GM12878 (cell line): ENCODE measurements around the gene TRPV3. TPM values are rescaled to one million over a fixed set of nuclear protein-coding genes. Genes with fewer than 3 reads are reported as not detected.

Experiments
- BACH1 ChIP-seq: fragments of 450-650 bp; IDR thresholded peaks from 2 replicates; pipeline ENCODE4 v1.6.1; 2017; ENCODE audit warnings: mild to moderate bottlenecking, borderline replicate concordance
- CEBPB ChIP-seq, 2 experiments: fragments of 150-350 bp in 1 of 2; IDR thresholded peaks; 2 replicates each; pipeline ENCODE4 v1.6.1; 2012 to 2014; ENCODE audit warnings: low read depth in 2 of 2, low read length in 2 of 2, borderline replicate concordance in 1 of 2, inconsistent platforms in 1 of 2
- CREB1 ChIP-seq: IDR thresholded peaks from 2 replicates; pipeline ENCODE4 v1.6.1; 2012; ENCODE audit warnings: low read depth, mild to moderate bottlenecking, inconsistent platforms
- FOXK2 ChIP-seq: fragments of 450-650 bp; IDR thresholded peaks from 2 replicates; pipeline ENCODE4 v1.6.1; 2017; ENCODE audit warnings: mild to moderate bottlenecking, moderate library complexity
- HDAC2 ChIP-seq: fragments of 200-600 bp; sonication (generic); IDR thresholded peaks from 2 replicates; pipeline ENCODE4 v1.6.1; 2017
- HDGF ChIP-seq: fragments of 450-650 bp; IDR thresholded peaks from 2 replicates; pipeline ENCODE4 v1.6.1; 2016; ENCODE audit warnings: antibody characterized with exemption
- MYC ChIP-seq: IDR thresholded peaks from 2 replicates; pipeline ENCODE4 v1.6.1; 2011; ENCODE audit warnings: mild to moderate bottlenecking, low read length, moderate library complexity, inconsistent platforms; ENCODE audit not compliant: insufficient read depth, insufficient replicate concordance, insufficient read length, severe bottlenecking
- NFIC ChIP-seq: IDR thresholded peaks from 2 replicates; pipeline ENCODE4 v1.6.1; 2012; ENCODE audit warnings: low read depth, mild to moderate bottlenecking, inconsistent platforms, low read length, moderate library complexity
- NFYA ChIP-seq: IDR thresholded peaks from 2 replicates; pipeline ENCODE4 v1.6.1; 2011; ENCODE audit warnings: low read depth, mild to moderate bottlenecking, low read length, improper control_type of control experiment, borderline replicate concordance
- NR2F1 ChIP-seq: fragments of 450-650 bp; conservative IDR thresholded peaks from 2 replicates; pipeline ENCODE4 v1.6.1; 2017; ENCODE audit warnings: mild to moderate bottlenecking
- POLR2AphosphoS2 ChIP-seq: IDR thresholded peaks from 2 replicates; pipeline ENCODE4 v1.6.1; 2011; ENCODE audit warnings: low read depth, mild to moderate bottlenecking, low read length, improper control_type of control experiment, moderate library complexity
- RAD51 ChIP-seq: fragments of 450-650 bp; IDR thresholded peaks from 2 replicates; pipeline ENCODE4 v1.6.1; 2016; ENCODE audit warnings: moderate library complexity, mild to moderate bottlenecking, inconsistent platforms
- SIN3A ChIP-seq: IDR thresholded peaks from 2 replicates; pipeline ENCODE4 v1.6.1; 2012; ENCODE audit warnings: low read depth, low read length, improper control_type of control experiment
- SMAD5 ChIP-seq: IDR thresholded peaks from 2 replicates; pipeline ENCODE4 v1.6.1; 2016; ENCODE audit warnings: antibody characterized with exemption, low read depth
- SMARCA5 ChIP-seq: fragments of 450-650 bp; IDR thresholded peaks from 2 replicates; pipeline ENCODE4 v1.6.1; 2017; ENCODE audit warnings: mild to moderate bottlenecking
- SMC3 ChIP-seq: IDR thresholded peaks from 2 replicates; pipeline ENCODE4 v1.6.1; 2011; ENCODE audit warnings: low read length, improper control_type of control experiment, borderline replicate concordance
- SREBF2 ChIP-seq: IDR thresholded peaks from 2 replicates; pipeline ENCODE4 v1.6.1; 2012; ENCODE audit warnings: mild to moderate bottlenecking, low read length
- STAT1 ChIP-seq: fragments of 450-650 bp; conservative IDR thresholded peaks from 2 replicates; pipeline ENCODE4 v1.6.1; 2014; ENCODE audit warnings: antibody characterized with exemption, mild to moderate bottlenecking
- TBL1XR1 ChIP-seq: IDR thresholded peaks from 2 replicates; pipeline ENCODE4 v1.6.1; 2012; ENCODE audit warnings: low read depth, low read length, improper control_type of control experiment
- TCF3 ChIP-seq: IDR thresholded peaks from 2 replicates; pipeline ENCODE4 v1.6.1; 2012; ENCODE audit warnings: low read depth, mild to moderate bottlenecking, low read length, borderline replicate concordance; ENCODE audit not compliant: insufficient read depth
- WRNIP1 ChIP-seq: IDR thresholded peaks from 2 replicates; pipeline ENCODE4 v1.6.1; 2011; ENCODE audit warnings: low read depth, low read length, improper control_type of control experiment, borderline replicate concordance
- ZNF622 ChIP-seq: fragments of 450-650 bp; IDR thresholded peaks from 2 replicates; pipeline ENCODE4 v1.6.1; 2017; ENCODE audit warnings: mild to moderate bottlenecking, inconsistent platforms
- polyA plus RNA-seq, 11 experiments: library from polyadenylated mRNA; depleted of rRNA in 4 of 11; unstranded in 6 of 11; stranded (reverse) in 5 of 11; fragments of >200 nt; fragmentation: Nextera tagmentation in 4 of 11; fragmentation: Illumina TruSeq in 1 of 11; extraction: Ambion mirVana in 4 of 11; extraction: Trizol in 1 of 11; gene quantifications; 1 replicate in 1 of 11; 2 replicates in 10 of 11; pipeline versions ENCODE4 v1.2.1 to v1.2.3, GENCODE V29; 2011 to 2016; ENCODE audit warnings: inconsistent platforms in 2 of 11, missing spikeins in 2 of 11, low read depth in 1 of 11
- total RNA-seq, 4 experiments: library from RNA; depleted of rRNA in 3 of 4; stranded (reverse); fragments of >200 nt in 3 of 4; fragmentation: Illumina TruSeq in 1 of 4; extraction: Trizol in 1 of 4; gene quantifications; 2 replicates each; pipeline versions ENCODE4 v1.2.1 to v1.2.3, GENCODE V29; 2013 to 2021
- TF ChIP-seq, protein P1 (sequence below): IDR thresholded peaks from 2 replicates; pipeline ENCODE4 v1.6.1; 2012; ENCODE audit warnings: low read length, inconsistent platforms
- TF ChIP-seq, protein P2 (sequence below): fragments of 450-650 bp; IDR thresholded peaks from 2 replicates; pipeline ENCODE4 v1.6.1; 2016; ENCODE audit warnings: mild to moderate bottlenecking
- TF ChIP-seq, protein P3 (sequence below): IDR thresholded peaks from 2 replicates; pipeline ENCODE4 v1.6.1; 2011; ENCODE audit warnings: borderline replicate concordance, low read depth, mild to moderate bottlenecking, moderate library complexity, mixed read lengths, low read length; ENCODE audit not compliant: insufficient read depth; ENCODE audit errors: extremely low read length
- TF ChIP-seq, protein P4 (sequence below): fragments of 450-650 bp; IDR thresholded peaks from 2 replicates; pipeline ENCODE4 v1.6.1; 2017; ENCODE audit warnings: antibody characterized with exemption, mild to moderate bottlenecking, moderate library complexity

TRPV3 gene
- total and polyA plus RNA-seq, 10 of the 15 experiments (the other 5 are each of a cell fraction or from before 2014, with no cell fraction given) = 0.52 to 12.0 (median 2.7) TPM

DNA sequence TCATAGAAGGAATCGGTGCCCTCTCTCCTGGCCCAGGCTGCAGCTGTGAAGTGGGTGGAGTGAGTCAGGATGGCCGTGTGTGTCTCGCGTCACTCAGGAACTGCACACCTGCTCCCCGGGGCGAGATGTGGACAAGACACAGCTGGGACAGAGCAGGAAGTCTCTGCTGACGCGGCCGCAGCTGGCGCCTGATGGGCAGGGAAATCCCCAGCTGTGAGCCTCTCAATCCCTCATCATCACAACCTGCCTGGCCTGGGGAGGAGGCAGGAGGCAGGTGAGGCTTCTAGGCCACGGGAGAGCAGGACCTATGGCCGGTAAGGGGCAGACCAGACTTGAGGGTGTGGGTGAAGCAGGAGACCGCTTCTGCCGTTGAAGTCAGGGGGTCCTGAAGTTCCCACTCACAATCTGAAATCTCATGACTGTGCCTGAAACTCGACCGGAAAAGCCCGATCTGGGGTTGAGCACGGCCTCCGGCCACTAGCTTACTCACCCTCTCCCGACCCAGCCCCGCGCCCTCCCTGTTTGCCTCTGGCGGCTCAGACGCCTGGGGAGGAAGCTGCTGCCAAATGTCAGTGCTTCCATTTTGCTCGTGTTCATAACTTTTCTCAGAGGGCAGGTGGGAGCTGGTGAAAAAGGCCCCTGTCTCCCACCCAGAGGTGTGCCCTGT is 1.1 kb upstream of the TRPV3 start (continued):
- peak; percentile 80 for TF ChIP-seq BACH1
- TF ChIP-seq, protein P1, sequence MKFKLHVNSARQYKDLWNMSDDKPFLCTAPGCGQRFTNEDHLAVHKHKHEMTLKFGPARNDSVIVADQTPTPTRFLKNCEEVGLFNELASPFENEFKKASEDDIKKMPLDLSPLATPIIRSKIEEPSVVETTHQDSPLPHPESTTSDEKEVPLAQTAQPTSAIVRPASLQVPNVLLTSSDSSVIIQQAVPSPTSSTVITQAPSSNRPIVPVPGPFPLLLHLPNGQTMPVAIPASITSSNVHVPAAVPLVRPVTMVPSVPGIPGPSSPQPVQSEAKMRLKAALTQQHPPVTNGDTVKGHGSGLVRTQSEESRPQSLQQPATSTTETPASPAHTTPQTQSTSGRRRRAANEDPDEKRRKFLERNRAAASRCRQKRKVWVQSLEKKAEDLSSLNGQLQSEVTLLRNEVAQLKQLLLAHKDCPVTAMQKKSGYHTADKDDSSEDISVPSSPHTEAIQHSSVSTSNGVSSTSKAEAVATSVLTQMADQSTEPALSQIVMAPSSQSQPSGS = peak; percentile 72
- TF ChIP-seq NFYA = no peak
- TF ChIP-seq TBL1XR1 = peak; percentile 77
- peak; percentile 82 for TF ChIP-seq SIN3A
- TF ChIP-seq SMAD5 = 0 out of 2 replicates have a peak, but pooled peaks have one; percentile 32
- peak; percentile 100 for TF ChIP-seq TCF3
- no peak for TF ChIP-seq SREBF2
- no peak for TF ChIP-seq FOXK2
- no peak for TF ChIP-seq RAD51
- TF ChIP-seq, protein P2, sequence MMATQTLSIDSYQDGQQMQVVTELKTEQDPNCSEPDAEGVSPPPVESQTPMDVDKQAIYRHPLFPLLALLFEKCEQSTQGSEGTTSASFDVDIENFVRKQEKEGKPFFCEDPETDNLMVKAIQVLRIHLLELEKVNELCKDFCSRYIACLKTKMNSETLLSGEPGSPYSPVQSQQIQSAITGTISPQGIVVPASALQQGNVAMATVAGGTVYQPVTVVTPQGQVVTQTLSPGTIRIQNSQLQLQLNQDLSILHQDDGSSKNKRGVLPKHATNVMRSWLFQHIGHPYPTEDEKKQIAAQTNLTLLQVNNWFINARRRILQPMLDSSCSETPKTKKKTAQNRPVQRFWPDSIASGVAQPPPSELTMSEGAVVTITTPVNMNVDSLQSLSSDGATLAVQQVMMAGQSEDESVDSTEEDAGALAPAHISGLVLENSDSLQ = peak; percentile 94
- TF ChIP-seq, protein P3, sequence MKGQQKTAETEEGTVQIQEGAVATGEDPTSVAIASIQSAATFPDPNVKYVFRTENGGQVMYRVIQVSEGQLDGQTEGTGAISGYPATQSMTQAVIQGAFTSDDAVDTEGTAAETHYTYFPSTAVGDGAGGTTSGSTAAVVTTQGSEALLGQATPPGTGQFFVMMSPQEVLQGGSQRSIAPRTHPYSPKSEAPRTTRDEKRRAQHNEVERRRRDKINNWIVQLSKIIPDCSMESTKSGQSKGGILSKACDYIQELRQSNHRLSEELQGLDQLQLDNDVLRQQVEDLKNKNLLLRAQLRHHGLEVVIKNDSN = no peak
- TF ChIP-seq SMARCA5 = no peak
- no peak; the same call in none of the 2 replicates for TF ChIP-seq NR2F1
- TF ChIP-seq STAT1 = no peak
- no peak for TF ChIP-seq HDAC2
- TF ChIP-seq HDGF = no peak
- peak; percentile 91 for TF ChIP-seq POLR2AphosphoS2
- no peak for TF ChIP-seq CEBPB (IDR thresholded peaks at IDR 0.05; ENCODE audit: borderline replicate concordance in 1 of 2, low read depth in 2 of 2, low read length in 2 of 2)
- no peak for TF ChIP-seq ZNF622
- TF ChIP-seq NFIC = peak; percentile 58; the same call in 1 of the 2 replicates
- no peak for TF ChIP-seq MYC
- TF ChIP-seq SMC3 = no peak
- TF ChIP-seq CREB1 = peak; percentile 86
- TF ChIP-seq WRNIP1 = no peak
- TF ChIP-seq, protein P4, sequence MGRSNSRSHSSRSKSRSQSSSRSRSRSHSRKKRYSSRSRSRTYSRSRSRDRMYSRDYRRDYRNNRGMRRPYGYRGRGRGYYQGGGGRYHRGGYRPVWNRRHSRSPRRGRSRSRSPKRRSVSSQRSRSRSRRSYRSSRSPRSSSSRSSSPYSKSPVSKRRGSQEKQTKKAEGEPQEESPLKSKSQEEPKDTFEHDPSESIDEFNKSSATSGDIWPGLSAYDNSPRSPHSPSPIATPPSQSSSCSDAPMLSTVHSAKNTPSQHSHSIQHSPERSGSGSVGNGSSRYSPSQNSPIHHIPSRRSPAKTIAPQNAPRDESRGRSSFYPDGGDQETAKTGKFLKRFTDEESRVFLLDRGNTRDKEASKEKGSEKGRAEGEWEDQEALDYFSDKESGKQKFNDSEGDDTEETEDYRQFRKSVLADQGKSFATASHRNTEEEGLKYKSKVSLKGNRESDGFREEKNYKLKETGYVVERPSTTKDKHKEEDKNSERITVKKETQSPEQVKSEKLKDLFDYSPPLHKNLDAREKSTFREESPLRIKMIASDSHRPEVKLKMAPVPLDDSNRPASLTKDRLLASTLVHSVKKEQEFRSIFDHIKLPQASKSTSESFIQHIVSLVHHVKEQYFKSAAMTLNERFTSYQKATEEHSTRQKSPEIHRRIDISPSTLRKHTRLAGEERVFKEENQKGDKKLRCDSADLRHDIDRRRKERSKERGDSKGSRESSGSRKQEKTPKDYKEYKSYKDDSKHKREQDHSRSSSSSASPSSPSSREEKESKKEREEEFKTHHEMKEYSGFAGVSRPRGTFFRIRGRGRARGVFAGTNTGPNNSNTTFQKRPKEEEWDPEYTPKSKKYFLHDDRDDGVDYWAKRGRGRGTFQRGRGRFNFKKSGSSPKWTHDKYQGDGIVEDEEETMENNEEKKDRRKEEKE = no peak
